Progenitor cell of endocrine pancreas (in vitro differentiated cells): ENCODE measurements around the gene ENPP3. TPM values are rescaled to one million over a fixed set of nuclear protein-coding genes. Genes with fewer than 3 reads are reported as not detected.
"Not testable (repeated sequence)": the region's sequence is repeated elsewhere in the genome, so short reads cannot be mapped to it uniquely, and the experiment has no call there.

Experiments
- DNase-seq: peaks from one replicate; pipeline ENCODE4 v3.0.0; 2021; ENCODE audit warnings: low spot score; ENCODE audit not compliant: unreplicated experiment
- H3K27ac Mint-ChIP-seq: 2 replicates; pipeline ENCODE4 v1.8.0; 2021; ENCODE audit warnings: mild to moderate bottlenecking, moderate library complexity, mixed read lengths
- H3K27me3 Mint-ChIP-seq: 2 replicates; pipeline ENCODE4 v1.8.0; 2021; ENCODE audit warnings: mixed read lengths
- H3K36me3 Mint-ChIP-seq: 2 replicates; pipeline ENCODE4 v1.8.0; 2022; ENCODE audit warnings: mixed read lengths; ENCODE audit not compliant: insufficient read depth
- H3K4me1 Mint-ChIP-seq: 2 replicates; pipeline ENCODE4 v1.8.0; 2021; ENCODE audit warnings: low read depth, mixed read lengths
- H3K4me3 Mint-ChIP-seq: 2 replicates; pipeline ENCODE4 v1.8.0; 2021; ENCODE audit warnings: low read depth, mild to moderate bottlenecking, moderate library complexity, mixed read lengths
- H3K9me3 Mint-ChIP-seq: 2 replicates; pipeline ENCODE4 v1.8.0; 2021; ENCODE audit warnings: low read depth, mixed read lengths
- CTCF ChIP-seq: fragments of 200-600 bp; sonication (generic); IDR thresholded peaks from one replicate; pipeline ENCODE4 v1.5.0; 2021; ENCODE audit warnings: antibody characterized with exemption, mild to moderate bottlenecking; ENCODE audit not compliant: unreplicated experiment
- total RNA-seq: library from RNA; stranded (reverse); gene quantifications from 2 replicates; pipeline ENCODE4 v1.2.1, GENCODE V29; 2021

The ENPP3 gene
- total RNA-seq, 1 donor from 2014 or later = not detected

- Mint-ChIP-seq H3K4me1 (no peaks in the 10 kb centered on the region), H3K36me3 (no peaks in the 10 kb centered on the region), H3K4me3 (no peak overlapping the region), H3K9me3 (no peaks in the 10 kb centered on the region), H3K27me3 (no peaks in the 10 kb centered on the region), H3K27ac (no peak overlapping the region)
- no peak for TF ChIP-seq CTCF
- DNase-seq = no peak
Measured at GRCh38 chr6:131745476-131745875, 108.4 kb downstream of the ENPP3 start.

GRCh38 chr6:131747821-131748353, 110.8 kb downstream of the ENPP3 start:
- TF ChIP-seq CTCF = no peak
- H3K27ac Mint-ChIP-seq = no peak overlapping the region
- no peaks in the 10 kb centered on the region for H3K36me3 Mint-ChIP-seq
- no peaks in the 10 kb centered on the region for H3K9me3 Mint-ChIP-seq
- no peak for DNase-seq
- H3K4me1 Mint-ChIP-seq = no peaks in the 10 kb centered on the region
- no peaks in the 10 kb centered on the region for H3K27me3 Mint-ChIP-seq
- no peak overlapping the region for H3K4me3 Mint-ChIP-seq

GRCh38 chr6:131749023-131749422, 111.9 kb downstream of the ENPP3 start:
- Mint-ChIP-seq H3K27ac (no peak overlapping the region), H3K4me3 (no peak overlapping the region), H3K27me3 (no peaks in the 10 kb centered on the region), H3K4me1 (no peaks in the 10 kb centered on the region), H3K36me3 (no peaks in the 10 kb centered on the region), H3K9me3 (no peaks in the 10 kb centered on the region)
- DNase-seq = no peak
- TF ChIP-seq CTCF = no peak

- H3K27ac Mint-ChIP-seq, DNase-seq, H3K36me3 Mint-ChIP-seq, H3K27me3 Mint-ChIP-seq, H3K4me1 Mint-ChIP-seq, H3K9me3 Mint-ChIP-seq, H3K4me3 Mint-ChIP-seq: not testable (repeated sequence)
Measured at GRCh38 chr6:131751012-131751715, 114.1 kb downstream of the ENPP3 start.

- Mint-ChIP-seq H3K36me3 (no peaks in the 10 kb centered on the region), H3K27me3 (no peaks in the 10 kb centered on the region), H3K4me3 (no peak overlapping the region), H3K4me1 (peaks cover 9% of the 10 kb centered on the region), H3K9me3 (no peaks in the 10 kb centered on the region), H3K27ac (no peak overlapping the region)
- TF ChIP-seq CTCF = no peak
- no peak for DNase-seq
Measured at GRCh38 chr6:131754088-131754487, 117.0 kb downstream of the ENPP3 start.
